ENCODE results near the gene OXA1L. TPM values are rescaled to one million over a fixed set of nuclear protein-coding genes. Genes with fewer than 3 reads are reported as not detected.

The OXA1L gene
- total RNA-seq, 4 donors from 2014 or later: 52.1 to 85.8 (median 73.4) TPM

DNA sequence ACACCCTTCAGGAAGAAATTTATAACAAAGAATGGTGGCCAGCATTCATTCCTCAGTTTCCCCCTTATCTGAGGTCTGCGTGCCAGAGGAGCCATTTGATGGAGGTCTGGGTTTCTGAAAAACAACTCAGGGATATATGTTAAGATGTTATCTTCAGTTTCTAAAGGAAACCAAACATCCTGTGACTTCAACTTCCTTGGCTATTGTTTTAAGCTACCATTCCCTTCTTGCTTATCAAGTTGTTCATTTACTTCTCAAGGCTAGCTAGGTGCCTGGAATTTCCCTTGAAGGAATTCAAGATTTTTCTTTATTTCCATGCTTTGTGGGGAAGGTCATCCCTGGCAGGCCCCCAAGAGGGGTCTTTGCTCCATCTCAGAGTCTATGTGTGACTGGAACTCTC is 27.1 kb upstream of the OXA1L start:
- DNase-seq: no peak
- WGBS, 2 donors: 46 to 67% methylated on average over 1 of the region's 1 CpG
- no peaks in the 10 kb centered on the region for H3K36me3 ChIP-seq
- no peak overlapping the region for H3K4me3 ChIP-seq
- H3K4me1 ChIP-seq: no peaks in the 10 kb centered on the region
- TF ChIP-seq, protein P1, sequence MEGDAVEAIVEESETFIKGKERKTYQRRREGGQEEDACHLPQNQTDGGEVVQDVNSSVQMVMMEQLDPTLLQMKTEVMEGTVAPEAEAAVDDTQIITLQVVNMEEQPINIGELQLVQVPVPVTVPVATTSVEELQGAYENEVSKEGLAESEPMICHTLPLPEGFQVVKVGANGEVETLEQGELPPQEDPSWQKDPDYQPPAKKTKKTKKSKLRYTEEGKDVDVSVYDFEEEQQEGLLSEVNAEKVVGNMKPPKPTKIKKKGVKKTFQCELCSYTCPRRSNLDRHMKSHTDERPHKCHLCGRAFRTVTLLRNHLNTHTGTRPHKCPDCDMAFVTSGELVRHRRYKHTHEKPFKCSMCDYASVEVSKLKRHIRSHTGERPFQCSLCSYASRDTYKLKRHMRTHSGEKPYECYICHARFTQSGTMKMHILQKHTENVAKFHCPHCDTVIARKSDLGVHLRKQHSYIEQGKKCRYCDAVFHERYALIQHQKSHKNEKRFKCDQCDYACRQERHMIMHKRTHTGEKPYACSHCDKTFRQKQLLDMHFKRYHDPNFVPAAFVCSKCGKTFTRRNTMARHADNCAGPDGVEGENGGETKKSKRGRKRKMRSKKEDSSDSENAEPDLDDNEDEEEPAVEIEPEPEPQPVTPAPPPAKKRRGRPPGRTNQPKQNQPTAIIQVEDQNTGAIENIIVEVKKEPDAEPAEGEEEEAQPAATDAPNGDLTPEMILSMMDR (IDR thresholded peaks at IDR 0.05): no peak
- TF ChIP-seq POLR2A (IDR thresholded peaks at IDR 0.05): no peak
- intact Hi-C loops (cut with DNase I): no loop called here
- no peaks in the 10 kb centered on the region for H3K27me3 ChIP-seq
- no peaks in the 10 kb centered on the region for H3K9me3 ChIP-seq
- H3K27ac ChIP-seq: no peak overlapping the region

DNA sequence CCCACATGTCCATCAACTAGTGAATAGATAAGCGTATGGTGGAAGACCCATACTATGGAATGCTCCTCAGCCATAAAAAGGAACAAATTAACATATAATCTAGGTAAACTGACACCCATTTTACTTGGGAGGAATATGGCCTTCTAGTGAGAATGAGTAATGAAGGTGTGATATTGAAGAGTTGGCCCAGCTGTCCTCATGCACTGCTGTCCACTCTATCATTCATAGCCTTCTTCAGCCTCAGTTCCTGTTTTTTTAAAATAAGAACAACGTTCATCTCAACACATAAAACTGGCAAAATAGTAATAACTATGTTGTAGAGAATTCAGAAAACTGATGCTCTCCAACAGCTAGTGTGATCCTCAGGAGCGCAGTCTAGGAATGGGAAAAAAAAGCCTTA is 26.5 kb upstream of the OXA1L start:
- no peaks in the 10 kb centered on the region for H3K4me1 ChIP-seq
- no peaks in the 10 kb centered on the region for H3K36me3 ChIP-seq
- DNase-seq: no peak
- no peak overlapping the region for H3K4me3 ChIP-seq
- no peaks in the 10 kb centered on the region for H3K27me3 ChIP-seq
- intact Hi-C loops (cut with DNase I): no loop called here
- H3K9me3 ChIP-seq: no peaks in the 10 kb centered on the region
- TF ChIP-seq POLR2A (IDR thresholded peaks at IDR 0.05): no peak
- TF ChIP-seq, protein P1 (IDR thresholded peaks at IDR 0.05): no peak
- no peak overlapping the region for H3K27ac ChIP-seq
- 76 to 78% methylated on average over 3 of the region's 3 CpGs for WGBS, 2 donors

DNA sequence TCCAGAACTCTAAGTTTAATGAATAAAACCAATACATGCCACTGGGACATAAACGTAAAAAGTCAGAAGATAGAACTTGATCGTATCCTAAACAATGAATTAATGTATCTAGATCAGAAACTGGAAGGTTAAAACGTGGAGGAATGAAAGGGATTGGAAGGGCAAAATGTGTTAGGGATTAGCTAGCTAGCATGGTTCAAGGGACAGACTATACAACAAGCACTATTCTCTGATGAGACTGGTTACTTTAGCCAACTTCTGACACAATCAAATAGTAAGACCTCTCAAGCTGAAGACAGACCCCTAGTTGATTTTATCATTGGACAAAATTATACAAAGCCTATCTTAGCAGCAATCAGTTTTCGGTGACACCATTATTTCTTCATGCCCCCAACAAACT is 18.7 kb upstream of the OXA1L start:
- intact Hi-C loops (cut with DNase I): no loop called here
- Histone ChIP-seq H3K27ac (no peak overlapping the region), H3K27me3 (peaks cover 0 to 14% (median 0%) of the 10 kb centered on the region in 4 donors), H3K4me1 (no peaks in the 10 kb centered on the region), H3K4me3 (no peak overlapping the region), H3K9me3 (no peaks in the 10 kb centered on the region), H3K36me3 (no peaks in the 10 kb centered on the region)
- TF ChIP-seq, protein P1 (IDR thresholded peaks at IDR 0.05): no peak
- no peak for TF ChIP-seq POLR2A (IDR thresholded peaks at IDR 0.05)
- no peak for DNase-seq
- WGBS, 2 donors: 63 to 72% methylated on average over 4 of the region's 4 CpGs

DNA sequence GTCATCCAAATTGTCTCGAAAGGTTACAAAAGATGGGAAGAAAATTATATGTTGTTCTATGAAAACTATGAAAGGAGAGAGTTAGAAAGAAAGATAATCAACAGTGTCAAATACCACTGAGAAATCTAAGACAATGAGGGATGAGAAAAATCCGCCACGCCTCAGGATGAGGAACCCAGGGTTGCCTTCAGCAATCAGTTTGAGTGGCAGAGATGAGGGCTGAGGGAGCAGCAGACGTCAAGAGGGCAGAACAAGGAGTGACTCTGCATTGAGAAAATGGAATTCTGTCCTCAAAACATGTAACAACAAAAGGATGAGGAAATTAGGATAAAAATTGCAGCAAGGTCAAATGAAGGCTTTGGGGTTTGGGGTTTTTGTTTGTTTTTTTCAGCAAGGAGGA is 18.3 kb upstream of the OXA1L start:
- H3K36me3 ChIP-seq: no peaks in the 10 kb centered on the region
- 64 to 69% methylated on average over 4 of the region's 4 CpGs for WGBS, 2 donors
- intact Hi-C loops (cut with DNase I): no loop called here
- no peaks in the 10 kb centered on the region for H3K9me3 ChIP-seq
- H3K4me1 ChIP-seq: no peaks in the 10 kb centered on the region
- H3K27me3 ChIP-seq: peaks cover 0 to 14% (median 0%) of the 10 kb centered on the region in 4 donors
- no peak overlapping the region for H3K4me3 ChIP-seq
- no peak for DNase-seq
- TF ChIP-seq POLR2A (IDR thresholded peaks at IDR 0.05): no peak
- TF ChIP-seq, protein P1 (IDR thresholded peaks at IDR 0.05): no peak
- H3K27ac ChIP-seq: no peak overlapping the region

DNA sequence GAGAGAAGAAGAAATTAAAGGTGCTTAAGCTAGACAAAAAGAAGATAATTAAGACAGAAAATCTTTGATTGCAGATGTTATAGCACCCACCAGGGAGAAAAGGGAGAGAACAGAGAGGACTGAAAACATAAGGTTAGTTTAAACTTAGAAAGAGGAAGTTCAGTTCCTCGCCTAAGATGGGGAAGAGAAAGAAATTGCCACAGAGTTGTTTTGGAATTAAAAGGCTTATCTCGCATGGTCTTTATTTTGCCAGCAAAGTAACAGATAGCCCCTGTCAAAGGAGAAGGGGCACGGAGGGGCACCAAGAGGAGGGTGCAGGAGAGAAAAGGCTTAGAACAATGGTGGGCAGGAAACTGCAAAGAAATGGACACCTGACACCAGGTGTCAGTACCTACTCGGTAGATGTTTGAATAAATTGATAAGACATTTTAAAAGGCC is 17.8 kb upstream of the OXA1L start:
- Histone ChIP-seq H3K4me1 (no peaks in the 10 kb centered on the region), H3K27me3 (peaks cover 0 to 14% (median 0%) of the 10 kb centered on the region in 4 donors), H3K9me3 (no peaks in the 10 kb centered on the region), H3K4me3 (no peak overlapping the region), H3K36me3 (no peaks in the 10 kb centered on the region), H3K27ac (no peak overlapping the region)
- WGBS, 2 donors: 22 to 29% methylated on average over 4 of the region's 4 CpGs
- TF ChIP-seq POLR2A (IDR thresholded peaks at IDR 0.05): no peak
- TF ChIP-seq, protein P1 (IDR thresholded peaks at IDR 0.05): no peak
- intact Hi-C loops (cut with DNase I): no loop called here
- DNase-seq: no peak
